Sigmoid colon (tissue), 7 donors: ENCODE measurements around the gene OR4E2. TPM values are rescaled to one million over a fixed set of nuclear protein-coding genes. Genes with fewer than 3 reads are reported as not detected.
A peak's percentile ranks its signal among the peaks of the same experiment; 100 is the strongest.

Experiments
- DNase-seq: peaks from one replicate; pipeline ENCODE4 v3.0.0-alpha.2; 2019
- H3K27ac ChIP-seq, 4 donors: fragments of 200-600 bp; sonication (generic); one replicate each; pipeline ENCODE4 v1.5.1; 2016 to 2019; ENCODE audit warnings: mild to moderate bottlenecking in 1 of 4
- H3K27me3 ChIP-seq, 3 donors: fragments of 200-600 bp; sonication (generic); one replicate each; pipeline ENCODE4 v1.5.1; 2019; ENCODE audit warnings: mild to moderate bottlenecking in 1 of 3
- H3K36me3 ChIP-seq, 4 donors: fragments of 200-600 bp; sonication (generic); one replicate each; pipeline ENCODE4 v1.5.1; 2016 to 2019
- H3K4me1 ChIP-seq, 4 donors: fragments of 200-600 bp; sonication (generic); one replicate each; pipeline ENCODE4 v1.5.1; 2017 to 2019
- H3K4me3 ChIP-seq, 4 donors: fragments of 200-600 bp; sonication (generic); one replicate each; pipeline ENCODE4 v1.5.1; 2017 to 2019; ENCODE audit warnings: mild to moderate bottlenecking in 2 of 4, moderate library complexity in 1 of 4
- H3K9me3 ChIP-seq, 4 donors: fragments of 200-600 bp in 3 of 4; sonication (generic) in 3 of 4; one replicate each; pipeline versions ENCODE4 v1.5.1 to v1.6.1; 2013 to 2019
- CTCF ChIP-seq, 4 experiments: fragments of 450-650 bp in 3 of 4; fragments of 200-600 bp in 1 of 4; IDR thresholded peaks; one replicate each; pipeline ENCODE4 v1.5.1; 2016 to 2019; ENCODE audit warnings: antibody characterized with exemption in 4 of 4, mild to moderate bottlenecking in 3 of 4, moderate library complexity in 2 of 4
- EP300 ChIP-seq, 4 donors: sonication (generic); formaldehyde crosslinking; IDR thresholded peaks; one replicate each; pipeline ENCODE4 v1.6.1; 2017; ENCODE audit warnings: antibody characterized with exemption in 4 of 4
- POLR2A ChIP-seq, 2 donors: fragments of 450-650 bp; IDR thresholded peaks; one replicate each; pipeline ENCODE4 v1.6.1; 2016; ENCODE audit warnings: antibody characterized with exemption in 2 of 2, mild to moderate bottlenecking in 2 of 2, moderate library complexity in 2 of 2
- POLR2AphosphoS5 ChIP-seq, 4 donors: sonication (generic); formaldehyde crosslinking; IDR thresholded peaks; one replicate each; pipeline ENCODE4 v1.6.1; 2017; ENCODE audit warnings: antibody characterized with exemption in 4 of 4
- WGBS, 2 donors: extraction: QIAGEN DNeasy Blood & Tissue Kit; methylation state at CpG; one replicate each; pipeline ENCODE4 v1.1.7; 2013; 5-methylcytosine and 5-hydroxymethylcytosine counted together
- intact Hi-C: fragments of 100-400 bp; cut with DNase I; formaldehyde crosslinking; loops from one replicate; pipeline ENCODE4 v1.15.1; 2023
- polyA plus RNA-seq, 3 donors: library from polyadenylated mRNA; stranded (reverse); fragments of 200-250 nt; gene quantifications; one replicate each; pipeline ENCODE4 v1.2.3, GENCODE V29; 2013
- small RNA-seq, 3 donors: library from RNA; depleted of rRNA; stranded (forward); fragments of <200 nt; gene quantifications; one replicate each; pipeline ENCODE3, GENCODE V24; 2016
- total RNA-seq, 4 donors: library from RNA; depleted of rRNA; stranded (reverse); fragments of >200 nt; gene quantifications; one replicate each; pipeline ENCODE4 v1.1.0, GENCODE V29; 2016
- donor health status: healthy with polysubstance abuse.
- donor health status: Bipolar disorder and iron deficiency.
- donor health status: healthy.

Gene OR4E2
- total and polyA plus RNA-seq, 7 donors: not detected

GRCh38 chr14:21711360-21711961 lies 57.8 kb downstream of the OR4E2 start:
- peaks cover 0 to 4% (median 0%) of the 10 kb centered on the region in 4 donors for H3K9me3 ChIP-seq
- intact Hi-C loops: no loop called here
- H3K4me3 ChIP-seq: no peak overlapping the region
- no peak overlapping the region for H3K27ac ChIP-seq
- no peaks in the 10 kb centered on the region for H3K4me1 ChIP-seq
- H3K36me3 ChIP-seq: no peaks in the 10 kb centered on the region
- H3K27me3 ChIP-seq: no peaks in the 10 kb centered on the region
- DNase-seq: no peak
- 30 to 33% methylated on average over 3 of the region's 3 CpGs for WGBS, 2 donors
- TF ChIP-seq EP300 (IDR thresholded peaks at IDR 0.05): no peak
- TF ChIP-seq CTCF (IDR thresholded peaks at IDR 0.05): peak; percentile 28 to 59 (median 37)

- Histone ChIP-seq H3K9me3 (peaks cover 0 to 4% (median 0%) of the 10 kb centered on the region in 4 donors), H3K36me3 (no peaks in the 10 kb centered on the region), H3K4me3 (no peak overlapping the region), H3K4me1 (no peaks in the 10 kb centered on the region), H3K27me3 (no peaks in the 10 kb centered on the region), H3K27ac (no peak overlapping the region)
- WGBS, 2 donors: 79 to 87% methylated on average over 2 of the region's 2 CpGs
- TF ChIP-seq POLR2AphosphoS5 (IDR thresholded peaks at IDR 0.05) (no peak), POLR2A (IDR thresholded peaks at IDR 0.05) (no peak), EP300 (IDR thresholded peaks at IDR 0.05) (no peak), CTCF (IDR thresholded peaks at IDR 0.05) (no peak)
- intact Hi-C loops: loop anchor here (2.0 kb wide), 1 partner anchor 53 kb away; no protein-coding TSS in a partner anchor
- DNase-seq: no peak
These were observed 58.4 kb downstream of the OR4E2 start for GRCh38 chr14:21712036-21712435.

GRCh38 chr14:21714318-21714929 lies 60.8 kb downstream of the OR4E2 start:
- intact Hi-C loops: no loop called here
- Histone ChIP-seq H3K4me1 (no peaks in the 10 kb centered on the region), H3K4me3 (no peak overlapping the region), H3K9me3 (no peaks in the 10 kb centered on the region), H3K36me3 (no peaks in the 10 kb centered on the region), H3K27me3 (no peaks in the 10 kb centered on the region), H3K27ac (no peak overlapping the region)
- 79 to 88% methylated on average over 6 of the region's 6 CpGs for WGBS, 2 donors
- TF ChIP-seq POLR2A (IDR thresholded peaks at IDR 0.05) (no peak), POLR2AphosphoS5 (IDR thresholded peaks at IDR 0.05) (no peak), EP300 (IDR thresholded peaks at IDR 0.05) (no peak), CTCF (IDR thresholded peaks at IDR 0.05) (no peak)
- DNase-seq: no peak

Small RNA genes within 50 kb of the gene (small RNA-seq; reads per million reads assigned to genes)
- 0 reads per million in 3 donors for gene AC243972.3

Other genes starting within 250 kb of the OR4E2 start
- 10 to 100 TPM; 36.0 to 53.5 (median 44.8) TPM for gene CHD8, start 197.7 kb upstream of the OR4E2 start, total RNA-seq
- gene CHD8, start 197.7 kb upstream of the OR4E2 start, polyA plus RNA-seq: 10 to 100 TPM in 2 of 3 donors, 1 to 10 TPM in 1; 9.0 to 32.9 (median 10.2) TPM
- gene RAB2B, start 176.9 kb upstream of the OR4E2 start, total RNA-seq: 10 to 100 TPM; 22.7 to 28.5 (median 26.9) TPM
- gene RAB2B, start 176.9 kb upstream of the OR4E2 start, polyA plus RNA-seq: 10 to 100 TPM in 1 of 3 donors, 1 to 10 TPM in 2; 6.7 to 10.8 (median 10.0) TPM
- 10 to 100 TPM; 40.0 to 71.8 (median 48.5) TPM for gene TOX4, start 176.6 kb upstream of the OR4E2 start, total RNA-seq
- 10 to 100 TPM; 22.2 to 34.2 (median 32.2) TPM for gene TOX4, start 176.6 kb upstream of the OR4E2 start, polyA plus RNA-seq
- gene METTL3, start 142.5 kb upstream of the OR4E2 start, total RNA-seq: 10 to 100 TPM; 60.9 to 84.9 (median 75.4) TPM
- gene METTL3, start 142.5 kb upstream of the OR4E2 start, polyA plus RNA-seq: 10 to 100 TPM in 1 of 3 donors, 1 to 10 TPM in 2; 5.4 to 33.5 (median 9.0) TPM
- 10 to 100 TPM; 12.8 to 15.8 (median 14.1) TPM for gene SALL2, start 127.5 kb upstream of the OR4E2 start, total RNA-seq
- 1 to 10 TPM in 1 of 3 donors, under 1 TPM in 2; 0.46 to 2.9 (median 0.60) TPM for gene SALL2, start 127.5 kb upstream of the OR4E2 start, polyA plus RNA-seq
- not detected for gene OR10G3, start 73.8 kb upstream of the OR4E2 start, total RNA-seq
- not detected for gene OR10G3, start 73.8 kb upstream of the OR4E2 start, polyA plus RNA-seq
- gene OR10G2, start 18.9 kb upstream of the OR4E2 start, total RNA-seq: not detected
- not detected for gene OR10G2, start 18.9 kb upstream of the OR4E2 start, polyA plus RNA-seq
- gene OR4E1, start 20.0 kb downstream of the OR4E2 start, total RNA-seq: not detected
- gene OR4E1, start 20.0 kb downstream of the OR4E2 start, polyA plus RNA-seq: not detected